HEK293 (cell line): ENCODE data around the gene NISCH.
A peak's percentile ranks its signal among the peaks of the same experiment; 100 is the strongest.

ENCODE experiments used
- CTCF ChIA-PET: fragments of 350-600 bp; formaldehyde crosslinking; extraction: SDS; loops from one replicate; lab custom pipeline; 2021; ENCODE audit warnings: antibody characterized with exemption; lab: Yijun Ruan, JAX
- POLR2A ChIA-PET: fragments of 300-600 bp; formaldehyde crosslinking; extraction: SDS; loops from one replicate; lab custom pipeline; 2020; ENCODE audit warnings: antibody characterized with exemption, inconsistent platforms; lab: Yijun Ruan, JAX
- H3K27ac ChIP-seq: fragments of 200-500 bp; sonication (Bioruptor generic); 2 replicates; pipeline ENCODE4 v1.5.1; 2014; ENCODE audit warnings: low read depth, low read length, control low read depth, inconsistent platforms; ENCODE audit errors: extremely low read depth
- H3K36me3 ChIP-seq, 2 experiments: fragments of 200-500 bp in 1 of 2; sonication (Bioruptor generic) in 1 of 2; 1 replicate in 1 of 2; 2 replicates in 1 of 2; pipeline ENCODE4 v1.5.1; 2014 to 2017; ENCODE audit warnings: inconsistent platforms in 2 of 2, low read length in 2 of 2; ENCODE audit not compliant: control insufficient read depth in 2 of 2, insufficient read depth in 1 of 2
- H3K4me1 ChIP-seq: fragments of 200-500 bp; sonication (Bioruptor generic); 2 replicates; pipeline ENCODE4 v1.5.1; 2014; ENCODE audit warnings: mild to moderate bottlenecking, low read length, inconsistent platforms; ENCODE audit not compliant: control insufficient read depth, insufficient read depth
- H3K4me3 ChIP-seq: 2 replicates; pipeline ENCODE4 v1.5.1; 2011; ENCODE audit warnings: low read depth, mild to moderate bottlenecking, control low read depth, low read length, moderate library complexity
- H3K9me3 ChIP-seq: fragments of 200-500 bp; sonication (Bioruptor generic); 2 replicates; pipeline ENCODE4 v1.5.1; 2014; ENCODE audit warnings: low read depth, low read length, inconsistent platforms; ENCODE audit not compliant: control insufficient read depth, insufficient read depth
- ATF2 ChIP-seq: fragments of 450-650 bp; formaldehyde crosslinking; IDR thresholded peaks from 2 replicates; pipeline ENCODE4 v1.5.1; 2016; ENCODE audit warnings: missing biosample characterization, missing genetic modification characterization, low read depth
- GLI2 ChIP-seq: fragments of 450-650 bp; formaldehyde crosslinking; IDR thresholded peaks from 2 replicates; pipeline ENCODE4; 2017; ENCODE audit warnings: missing biosample characterization, missing genetic modification characterization, low read depth, borderline replicate concordance
- GLI4 ChIP-seq: fragments of 450-650 bp; formaldehyde crosslinking; IDR thresholded peaks from 2 replicates; pipeline ENCODE4 v1.5.1; 2016; ENCODE audit warnings: missing biosample characterization, missing genetic modification characterization
- RBAK ChIP-seq: fragments of 450-650 bp; formaldehyde crosslinking; IDR thresholded peaks from 2 replicates; pipeline ENCODE4 v1.5.1; 2016; ENCODE audit warnings: missing biosample characterization, missing genetic modification characterization
- ZBTB44 ChIP-seq: fragments of 450-650 bp; IDR thresholded peaks from 2 replicates; pipeline ENCODE4 v1.5.1; 2018; ENCODE audit warnings: missing biosample characterization, mild to moderate bottlenecking, missing genetic modification characterization
- ZBTB7A ChIP-seq: fragments of 450-650 bp; formaldehyde crosslinking; IDR thresholded peaks from 2 replicates; pipeline ENCODE4 v1.5.1; 2016; ENCODE audit warnings: low read depth, missing biosample characterization, missing genetic modification characterization
- ZFP3 ChIP-seq: fragments of 450-650 bp; formaldehyde crosslinking; IDR thresholded peaks from 2 replicates; pipeline ENCODE4 v1.5.1; 2016; ENCODE audit warnings: low read depth, missing biosample characterization, missing genetic modification characterization
- ZIC2 ChIP-seq: fragments of 450-650 bp; formaldehyde crosslinking; IDR thresholded peaks from 2 replicates; pipeline ENCODE4 v1.5.1; 2016; ENCODE audit warnings: missing biosample characterization, missing genetic modification characterization
- ZNF138 ChIP-seq: fragments of 450-650 bp; formaldehyde crosslinking; IDR thresholded peaks from 2 replicates; pipeline ENCODE4 v1.5.1; 2016; ENCODE audit warnings: missing biosample characterization, missing genetic modification characterization, borderline replicate concordance
- ZNF169 ChIP-seq: fragments of 450-650 bp; formaldehyde crosslinking; IDR thresholded peaks from 2 replicates; pipeline ENCODE4 v1.5.1; 2016; ENCODE audit warnings: missing biosample characterization, missing genetic modification characterization
- ZNF175 ChIP-seq: fragments of 450-650 bp; formaldehyde crosslinking; IDR thresholded peaks from 2 replicates; pipeline ENCODE4 v1.5.1; 2016; ENCODE audit warnings: missing biosample characterization, missing genetic modification characterization
- ZNF184 ChIP-seq: fragments of 450-650 bp; IDR thresholded peaks from 2 replicates; pipeline ENCODE4 v1.5.1; 2018; ENCODE audit warnings: missing biosample characterization, mild to moderate bottlenecking, missing genetic modification characterization
- ZNF223 ChIP-seq: fragments of 450-650 bp; formaldehyde crosslinking; IDR thresholded peaks from 2 replicates; pipeline ENCODE4 v1.5.1; 2016; ENCODE audit warnings: missing biosample characterization, missing genetic modification characterization
- ZNF248 ChIP-seq: fragments of 450-650 bp; formaldehyde crosslinking; IDR thresholded peaks from 2 replicates; pipeline ENCODE4 v1.5.1; 2017; ENCODE audit warnings: missing biosample characterization, missing genetic modification characterization
- ZNF266 ChIP-seq: fragments of 450-650 bp; formaldehyde crosslinking; IDR thresholded peaks from 2 replicates; pipeline ENCODE4 v1.5.1; 2016; ENCODE audit warnings: missing biosample characterization, missing genetic modification characterization, low read depth
- ZNF335 ChIP-seq: fragments of 450-650 bp; formaldehyde crosslinking; conservative IDR thresholded peaks from 2 replicates; pipeline ENCODE4 v1.5.1; 2016; ENCODE audit warnings: missing biosample characterization, missing genetic modification characterization
- ZNF416 ChIP-seq: fragments of 450-650 bp; formaldehyde crosslinking; IDR thresholded peaks from 2 replicates; pipeline ENCODE4 v1.5.1; 2016; ENCODE audit warnings: missing biosample characterization, missing genetic modification characterization
- ZNF433 ChIP-seq: fragments of 450-650 bp; formaldehyde crosslinking; IDR thresholded peaks from 2 replicates; pipeline ENCODE4 v1.5.1; 2016; ENCODE audit warnings: missing biosample characterization, missing genetic modification characterization, low read depth
- ZNF48 ChIP-seq: fragments of 450-650 bp; formaldehyde crosslinking; IDR thresholded peaks from 2 replicates; pipeline ENCODE4 v1.5.1; 2016; ENCODE audit warnings: missing biosample characterization, missing genetic modification characterization
- ZNF585B ChIP-seq: fragments of 450-650 bp; formaldehyde crosslinking; IDR thresholded peaks from 2 replicates; pipeline ENCODE4 v1.5.1; 2016; ENCODE audit warnings: missing biosample characterization, missing genetic modification characterization
- ZNF660 ChIP-seq: fragments of 450-650 bp; IDR thresholded peaks from 2 replicates; pipeline ENCODE4 v1.5.1; 2018; ENCODE audit warnings: missing biosample characterization, mild to moderate bottlenecking, missing genetic modification characterization

The NISCH gene

GRCh38 chr3:52512105-52512504 is 56.7 kb downstream of the NISCH start (continued):
- TF ChIP-seq ATF2 (tag by site-specific recombination) (no peak), ZNF416 (tag by site-specific recombination) (no peak), ZFP3 (tag by site-specific recombination) (no peak), ZBTB7A (no peak), GLI4 (no peak), ZNF169 (tag by site-specific recombination) (no peak), ZNF223 (no peak), RBAK (no peak), ZNF184 (tag by site-specific recombination) (no peak), ZNF335 (tag by site-specific recombination) (no peak)
- TF ChIP-seq, all 188 proteins: peak for 0

- no peak overlapping the region for H3K27ac ChIP-seq
- no peaks in the 10 kb centered on the region for H3K9me3 ChIP-seq
- H3K4me1 ChIP-seq, result no peaks in the 10 kb centered on the region
- H3K36me3 ChIP-seq, result no peaks in the 10 kb centered on the region
- ChIA-PET POLR2A (no interaction called here), CTCF (no interaction called here)
- TF ChIP-seq ZNF433 (tag by site-specific recombination) (no peak), ZNF223 (no peak), ZNF248 (tag by site-specific recombination) (no peak), ZNF175 (tag by site-specific recombination) (no peak), ZBTB44 (tag by site-specific recombination) (no peak), ZNF660 (no peak)
- H3K4me3 ChIP-seq, result no peak overlapping the region
Observed at GRCh38 chr3:52512727-52513126, 57.3 kb downstream of the NISCH start.

- no peaks in the 10 kb centered on the region for H3K4me1 ChIP-seq
- H3K27ac ChIP-seq, result no peak overlapping the region
- POLR2A ChIA-PET, result no interaction called here
- H3K36me3 ChIP-seq, result no peaks in the 10 kb centered on the region
- TF ChIP-seq ZNF335 (tag by site-specific recombination) (no peak), ZIC2 (tag by site-specific recombination) (peak; percentile 26)
- no peaks in the 10 kb centered on the region for H3K9me3 ChIP-seq
- CTCF ChIA-PET, result no interaction called here
- no peak overlapping the region for H3K4me3 ChIP-seq
Observed at GRCh38 chr3:52513281-52513680, 57.9 kb downstream of the NISCH start.

- no peak overlapping the region for H3K4me3 ChIP-seq
- no peak for TF ChIP-seq GLI2
- no peak for TF ChIP-seq ZNF48
- no peak for TF ChIP-seq ZNF585B (tag by site-specific recombination)
- no peak for TF ChIP-seq ZNF138 (tag by site-specific recombination)
- no peak for TF ChIP-seq ZNF266
- no peaks in the 10 kb centered on the region for H3K36me3 ChIP-seq
- no peaks in the 10 kb centered on the region for H3K9me3 ChIP-seq
- H3K27ac ChIP-seq, result no peak overlapping the region
- H3K4me1 ChIP-seq, result no peaks in the 10 kb centered on the region
- ChIA-PET CTCF (no interaction called here), POLR2A (interaction anchor here (0.6 kb wide), 1 partner anchor 73 kb away, joined by 3 read pairs; no protein-coding TSS in a partner anchor)
Observed at GRCh38 chr3:52514576-52514975, 59.2 kb downstream of the NISCH start.
